Right renal cortex interstitium (tissue), 3 donors: ENCODE data around the gene CDC42EP5. TPM values are rescaled to one million over a fixed set of nuclear protein-coding genes. Genes with fewer than 3 reads are reported as not detected.
"Not testable (repeated sequence)": the region's sequence is repeated elsewhere in the genome, so short reads cannot be mapped to it uniquely, and the experiment has no call there.

ENCODE experiments used
- DNase-seq, 3 donors: peaks; one replicate each; pipeline ENCODE4 v3.0.0-alpha.2; 2013; ENCODE audit warnings: low read depth in 3 of 3, low spot score in 2 of 3
- polyA plus RNA-seq, 3 donors: library from polyadenylated mRNA; unstranded; fragments of 120-200 nt; gene quantifications; one replicate each; pipeline ENCODE4 v1.2.1, GENCODE V29; 2013; ENCODE audit not compliant: insufficient read length in 3 of 3

Gene CDC42EP5
- polyA plus RNA-seq, 3 donors, result 20.2 to 22.0 (median 21.7) TPM

DNA sequence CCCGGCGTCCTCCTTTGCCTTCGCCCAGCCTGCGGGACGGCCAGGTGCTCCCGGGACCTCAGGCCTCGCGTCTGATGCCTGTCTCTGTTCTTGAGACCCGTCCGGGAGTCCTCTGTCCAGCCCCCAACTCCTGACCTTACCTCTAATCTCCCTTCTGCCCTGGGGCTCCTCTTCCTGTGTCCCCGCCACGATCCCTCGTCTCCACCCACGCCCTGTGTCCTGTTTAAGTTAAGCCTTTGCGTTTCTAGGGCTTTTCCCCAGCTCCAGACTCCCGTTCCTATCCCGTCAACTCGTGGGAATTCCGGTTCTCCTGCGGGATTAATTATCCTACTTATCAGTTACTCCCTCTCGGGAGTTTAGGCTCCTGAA lies 23.4 kb downstream of the CDC42EP5 start:
- no peak for DNase-seq

DNA sequence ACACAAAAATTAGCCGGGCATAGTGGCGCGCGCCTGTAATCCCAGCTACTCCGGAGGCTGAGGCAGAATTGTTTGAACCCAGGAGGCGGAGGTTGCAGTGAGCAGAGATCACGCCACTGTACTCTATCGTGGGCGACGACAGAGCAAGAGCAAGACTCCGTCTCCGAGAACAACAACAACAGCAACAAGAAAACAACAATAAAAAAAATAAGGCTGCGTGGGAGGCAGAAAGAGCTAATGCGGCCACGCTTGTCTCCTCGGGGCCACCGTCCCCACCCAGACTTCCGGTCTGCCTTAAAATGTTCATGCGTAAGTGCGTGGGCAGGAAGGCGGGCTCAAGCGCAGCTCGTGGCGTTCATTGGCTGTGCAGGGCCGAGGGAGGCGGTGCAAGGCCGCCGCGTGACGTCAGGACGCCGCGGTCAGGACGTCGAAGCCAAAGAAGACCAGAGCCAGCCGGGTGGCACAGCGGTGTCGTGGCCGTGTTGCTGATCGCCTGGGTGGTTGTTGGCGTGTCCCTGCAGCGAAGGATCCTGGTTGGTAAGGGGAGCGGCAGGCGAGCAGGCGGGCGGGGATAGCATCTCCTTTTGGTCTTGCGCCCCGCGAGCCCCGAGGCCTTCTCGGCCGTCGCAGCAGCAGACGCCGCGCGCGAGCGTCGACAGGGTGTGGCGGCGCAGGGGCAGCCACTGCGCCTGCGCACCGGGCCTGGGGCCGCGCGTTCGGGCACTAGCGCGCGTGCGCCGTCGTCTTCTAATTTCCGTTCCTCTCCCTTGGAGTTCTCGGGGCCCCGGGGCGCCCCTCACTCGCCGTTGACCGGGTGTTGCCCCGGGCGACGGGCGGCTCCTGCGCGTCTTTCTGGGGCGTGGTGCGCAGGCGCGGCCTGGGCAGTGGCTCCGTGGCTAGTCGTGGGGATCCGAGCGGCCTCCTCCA lies 24.1 kb downstream of the CDC42EP5 start, which contains the start of gene LENG8:
LENG8 (plus strand) TSS at position 426 of the 927 bp plus-strand sequence. CDS start 2,146 bp downstream, outside the sequence.
- DNase-seq, result peak; percentile 92 to 96 (median 95)

- no peak for DNase-seq
Measured at GRCh38 chr19:54448040-54448773, 24.9 kb downstream of the CDC42EP5 start.

DNA sequence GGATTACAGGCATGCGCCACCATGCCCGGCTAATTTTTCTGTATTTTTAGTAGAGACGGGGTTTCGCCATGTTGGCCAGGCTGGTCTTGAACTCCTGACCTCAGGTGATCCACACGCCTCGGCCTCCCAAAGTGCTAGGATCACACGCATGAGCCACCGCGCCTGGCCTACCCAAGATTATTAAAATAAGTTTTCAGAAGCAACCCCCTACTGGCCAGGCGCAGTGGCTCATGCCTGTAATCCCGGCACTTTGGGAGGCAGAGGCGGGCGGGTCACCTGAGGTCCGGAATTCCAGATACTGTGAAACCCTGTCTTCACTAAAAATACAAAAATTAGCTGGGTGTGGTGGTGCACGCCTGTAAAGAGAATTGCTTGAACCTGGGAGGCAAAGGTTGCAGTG lies 26.7 kb downstream of the CDC42EP5 start:
- DNase-seq, result not testable (repeated sequence)

GRCh38 chr19:54444737-54445136 lies 28.4 kb downstream of the CDC42EP5 start:
- DNase-seq, result no peak

GRCh38 chr19:54440641-54441040 lies 32.5 kb downstream of the CDC42EP5 start:
- DNase-seq, result no peak

DNA sequence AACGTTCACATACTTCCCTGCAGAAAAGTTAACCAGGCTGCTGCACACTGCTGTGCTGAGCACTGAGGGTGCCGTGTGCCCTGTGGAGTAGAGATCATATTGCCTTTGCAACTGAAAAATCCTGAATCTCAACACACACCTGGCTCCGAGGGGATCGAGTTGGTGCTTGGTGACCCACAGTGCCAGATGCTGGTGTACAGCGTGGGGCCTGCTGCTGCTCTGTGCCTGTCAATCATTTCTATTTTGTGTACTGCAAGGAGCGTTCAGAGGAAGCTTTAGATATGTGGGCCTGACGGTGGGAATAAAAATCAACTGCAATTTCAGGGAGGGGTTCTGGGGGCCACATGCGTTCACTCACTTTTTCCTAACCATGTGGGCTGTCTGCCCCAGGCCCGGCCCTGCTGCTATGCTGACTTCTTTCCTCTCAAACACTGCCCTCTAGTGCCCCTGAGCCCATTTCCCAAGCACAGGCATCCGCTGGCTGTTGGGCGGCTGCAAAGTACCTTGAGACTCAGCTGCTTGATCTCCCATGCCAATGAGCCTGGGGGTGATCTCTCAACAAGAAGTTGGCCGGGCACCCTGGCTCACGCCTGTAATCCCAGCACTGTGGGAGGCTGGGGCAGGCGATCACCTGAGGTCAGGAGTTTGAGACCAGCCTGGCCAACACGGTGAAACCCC lies 33.8 kb downstream of the CDC42EP5 start:
- no peak for DNase-seq

DNA sequence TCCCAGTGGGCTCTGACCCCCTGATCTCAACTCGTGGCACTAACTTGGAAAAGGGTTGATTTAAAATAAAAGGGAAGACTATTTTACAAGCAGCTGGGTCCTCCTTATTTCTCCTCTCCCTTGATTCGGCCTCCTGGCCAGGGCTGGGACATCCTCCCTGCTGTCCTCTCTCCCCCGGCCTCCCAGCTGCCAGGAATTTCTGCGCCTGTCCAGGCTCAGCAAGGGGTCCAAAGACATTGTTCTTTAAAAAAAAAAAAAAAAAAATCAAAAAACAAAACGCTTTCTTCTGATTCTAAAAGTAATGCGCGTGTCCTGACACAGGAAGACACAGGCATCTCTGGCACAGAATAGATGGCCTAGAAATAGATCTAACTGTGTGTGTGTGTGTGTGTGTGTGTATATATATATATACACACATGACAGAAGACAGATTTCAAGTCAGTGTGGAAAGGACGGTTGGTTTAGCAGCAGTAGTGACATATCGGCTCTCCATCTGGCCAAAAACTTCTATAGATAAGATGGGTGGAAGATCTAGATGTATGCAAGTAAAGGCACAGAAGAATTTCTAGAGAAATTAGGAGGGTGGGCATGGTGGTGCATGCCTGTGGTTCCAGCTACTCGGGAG lies 36.4 kb downstream of the CDC42EP5 start:
- DNase-seq, result no peak

GRCh38 chr19:54436031-54436523 lies 37.0 kb downstream of the CDC42EP5 start:
- no peak for DNase-seq

DNA sequence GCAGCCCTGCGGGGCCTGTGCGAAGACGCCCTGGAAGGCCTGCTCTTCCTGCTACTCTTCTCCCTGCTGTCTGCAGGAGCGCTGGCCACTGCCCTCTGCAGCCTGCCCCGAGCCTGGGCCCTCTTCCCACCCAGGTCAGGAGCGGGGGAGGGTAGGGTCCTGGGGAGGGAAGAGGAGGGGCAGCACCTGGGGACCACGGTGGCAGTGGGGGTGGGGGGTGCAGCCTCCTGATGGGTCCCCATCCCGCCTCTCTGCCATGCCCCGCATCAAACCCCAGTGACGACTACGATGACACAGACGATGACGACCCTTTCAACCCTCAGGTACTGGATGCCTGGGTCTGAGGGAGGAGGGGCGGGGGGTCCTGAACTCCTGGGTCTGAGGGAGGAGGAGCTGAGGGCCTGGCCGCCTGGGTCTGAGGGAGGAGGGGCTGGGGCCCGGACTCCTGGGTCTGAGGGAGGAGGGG lies 37.5 kb downstream of the CDC42EP5 start:
- DNase-seq, result no peak

DNA sequence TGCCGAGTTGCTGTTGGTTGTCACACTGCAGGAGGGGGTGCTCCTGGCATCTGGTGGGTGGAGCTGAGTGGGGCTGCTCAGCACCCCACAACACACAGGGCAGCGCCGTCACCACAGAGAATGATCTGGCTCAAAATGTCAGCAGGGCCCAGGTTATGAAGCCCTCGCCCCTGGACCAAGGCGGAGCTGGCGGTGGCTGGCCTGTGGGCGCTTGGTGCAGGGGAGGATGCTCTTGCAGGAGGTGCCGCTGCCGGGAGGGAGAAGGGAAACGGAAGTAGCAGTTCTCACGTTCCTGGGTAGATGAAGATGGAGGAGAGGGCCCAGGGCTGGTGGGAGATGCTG lies 38.3 kb downstream of the CDC42EP5 start:
- DNase-seq, result no peak

DNA sequence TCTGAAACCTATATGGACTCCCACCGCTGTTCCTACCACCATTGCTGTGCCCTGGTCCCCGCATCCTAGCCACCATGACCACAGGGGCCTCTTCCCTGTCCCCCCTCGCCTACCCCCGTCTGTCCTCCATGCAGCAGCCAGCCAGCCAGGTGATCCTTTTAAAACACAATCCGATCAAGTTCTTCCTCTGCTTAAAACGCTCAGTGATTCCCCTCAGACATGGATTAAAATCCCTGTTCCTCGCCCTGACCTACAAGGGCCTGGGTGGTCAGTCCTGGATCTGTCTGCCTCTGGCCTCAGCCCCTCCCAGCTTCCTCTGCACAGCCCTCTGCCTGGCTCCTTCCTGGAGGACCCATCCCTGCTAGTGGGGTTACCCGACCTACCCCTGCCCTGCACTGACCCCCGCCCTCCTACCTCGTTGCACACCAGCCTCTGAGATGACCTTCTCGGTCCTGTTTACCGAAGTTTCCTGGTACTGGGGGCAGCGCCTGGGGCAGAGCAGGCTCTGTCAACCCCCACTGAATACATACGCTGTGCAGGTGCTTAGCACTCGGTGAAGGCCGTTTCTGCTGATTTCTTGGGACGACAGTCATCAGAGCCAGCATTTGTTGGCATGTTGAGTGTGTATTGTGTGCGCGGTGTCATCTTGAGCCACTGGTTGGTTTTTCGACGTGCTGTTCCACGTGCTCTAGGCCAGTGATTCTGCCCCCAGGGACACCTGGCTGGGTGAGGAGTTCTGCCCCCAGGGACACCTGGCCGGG lies 38.8 kb downstream of the CDC42EP5 start:
- no peak for DNase-seq

- no peak for DNase-seq
Measured at GRCh38 chr19:54433697-54434096, 39.4 kb downstream of the CDC42EP5 start.

- no peak for DNase-seq
Measured at GRCh38 chr19:54432144-54432738, 40.9 kb downstream of the CDC42EP5 start.

GRCh38 chr19:54431255-54431838 lies 41.7 kb downstream of the CDC42EP5 start:
- no peak for DNase-seq

DNA sequence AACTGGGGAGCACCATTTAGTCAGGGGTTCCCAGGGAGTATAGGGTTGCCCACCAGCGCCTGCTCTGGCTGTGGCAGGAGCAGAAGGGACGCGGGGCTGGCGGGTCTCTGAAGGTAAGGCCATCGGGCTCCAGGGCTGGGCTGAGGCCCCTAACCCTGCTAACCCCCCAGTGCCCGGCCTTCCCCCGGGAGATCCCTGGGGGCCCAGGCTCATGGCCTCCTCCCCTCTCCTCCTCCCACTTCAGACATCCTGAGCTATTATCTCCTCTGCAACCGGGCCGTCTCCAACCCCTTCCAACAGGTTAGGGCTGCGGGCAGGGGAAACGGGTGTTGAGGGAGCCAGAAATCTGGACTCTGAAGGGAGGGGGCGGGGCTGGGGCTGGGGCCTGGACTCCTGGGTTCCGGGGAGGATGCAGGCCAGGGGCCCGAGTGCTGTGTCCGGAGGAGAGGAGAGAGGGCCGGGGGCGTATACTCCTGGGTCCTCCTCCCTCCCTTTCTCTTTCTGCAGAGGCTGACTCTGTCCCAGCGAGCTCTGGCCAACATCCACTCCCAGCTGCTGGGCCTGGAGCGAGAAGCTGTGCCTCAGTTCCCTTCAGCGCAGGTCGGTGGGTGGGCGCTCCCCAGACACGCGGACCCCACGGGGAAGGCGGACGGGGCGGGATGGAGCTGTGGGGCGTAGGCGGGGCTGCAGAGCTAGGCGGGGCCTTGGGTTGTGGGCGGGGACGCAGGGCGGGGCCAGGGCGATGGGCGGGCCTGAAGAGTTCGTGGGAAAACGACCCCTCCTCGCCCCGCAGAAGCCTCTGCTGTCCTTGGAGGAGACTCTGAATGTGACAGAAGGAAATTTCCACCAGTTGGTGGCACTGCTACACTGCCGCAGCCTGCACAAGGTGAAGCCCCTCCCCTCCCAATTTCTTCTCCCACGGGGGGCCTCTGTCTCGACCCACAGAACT lies 42.5 kb downstream of the CDC42EP5 start:
- DNase-seq, result no peak

- no peak for DNase-seq
Measured at GRCh38 chr19:54429545-54430227, 43.4 kb downstream of the CDC42EP5 start.
